GM12864 (cell line): ENCODE data around the gene DGKI.

ENCODE experiments used
- DNase-seq: peaks from one replicate; pipeline ENCODE4 v3.0.0-alpha.2; 2011; ENCODE audit warnings: low read depth
- H3K4me3 ChIP-seq: 2 replicates; pipeline ENCODE4 v1.5.1; 2011; ENCODE audit warnings: mild to moderate bottlenecking, low read depth, low read length, control low read depth
- CTCF ChIP-seq: IDR thresholded peaks from 2 replicates; pipeline ENCODE4 v1.5.1; 2011; ENCODE audit warnings: low read depth, mild to moderate bottlenecking, moderate library complexity, low read length, control low read depth, inconsistent platforms; ENCODE audit errors: missing control alignments

Gene DGKI

GRCh38 chr7:137886746-137887145 lies 40.0 kb upstream of the DGKI start:
- H3K4me3 ChIP-seq = no peak overlapping the region
- DNase-seq = no peak
- no peak for TF ChIP-seq CTCF

GRCh38 chr7:137886281-137886680 lies 39.5 kb upstream of the DGKI start:
- DNase-seq = no peak
- no peak overlapping the region for H3K4me3 ChIP-seq
- no peak for TF ChIP-seq CTCF

- no peak for TF ChIP-seq CTCF
- no peak for DNase-seq
- H3K4me3 ChIP-seq = no peak overlapping the region
Measured at GRCh38 chr7:137885678-137886077, 38.9 kb upstream of the DGKI start.

GRCh38 chr7:137882806-137883205 lies 36.0 kb upstream of the DGKI start:
- no peak for TF ChIP-seq CTCF
- H3K4me3 ChIP-seq = no peak overlapping the region
- DNase-seq = no peak

- no peak for TF ChIP-seq CTCF
- DNase-seq = no peak
- H3K4me3 ChIP-seq = no peak overlapping the region
Measured at GRCh38 chr7:137882261-137882668, 35.5 kb upstream of the DGKI start.

GRCh38 chr7:137881607-137882260 lies 35.0 kb upstream of the DGKI start:
- no peak overlapping the region for H3K4me3 ChIP-seq
- DNase-seq = no peak
- TF ChIP-seq CTCF = no peak

- H3K4me3 ChIP-seq = no peak overlapping the region
- TF ChIP-seq CTCF = no peak
- DNase-seq = no peak
Measured at GRCh38 chr7:137880432-137880831, 33.7 kb upstream of the DGKI start.
